GM15510 (cell line): ENCODE measurements around the gene KLF11.

Experiments used
- POLR2A ChIP-seq: IDR thresholded peaks from 3 replicates; pipeline ENCODE4 v1.6.1; 2011; ENCODE audit warnings: borderline replicate concordance; ENCODE audit not compliant: insufficient read length; ENCODE audit errors: extremely low read depth

Gene KLF11

DNA sequence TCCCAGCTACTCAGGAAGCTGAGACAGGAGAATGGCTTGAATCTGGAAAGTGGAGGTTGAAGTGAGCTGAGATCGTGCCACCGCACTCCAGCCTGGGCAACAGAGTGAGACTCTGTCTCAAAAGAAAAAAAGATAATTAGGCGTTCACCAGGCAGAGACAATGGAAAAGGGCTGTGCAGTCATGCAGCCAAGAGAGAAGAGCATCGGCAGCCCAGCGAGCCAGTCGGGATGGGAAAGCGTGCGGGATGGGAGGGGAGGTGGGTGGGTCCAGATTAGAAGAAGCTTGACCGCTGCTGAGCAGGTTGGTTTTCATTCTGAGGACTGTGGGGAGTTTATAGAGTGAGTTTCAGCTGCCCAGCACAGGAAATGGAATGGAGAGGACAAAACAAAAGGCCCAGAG, 51.8 kb downstream of the KLF11 start:
- no peak for TF ChIP-seq POLR2A

DNA sequence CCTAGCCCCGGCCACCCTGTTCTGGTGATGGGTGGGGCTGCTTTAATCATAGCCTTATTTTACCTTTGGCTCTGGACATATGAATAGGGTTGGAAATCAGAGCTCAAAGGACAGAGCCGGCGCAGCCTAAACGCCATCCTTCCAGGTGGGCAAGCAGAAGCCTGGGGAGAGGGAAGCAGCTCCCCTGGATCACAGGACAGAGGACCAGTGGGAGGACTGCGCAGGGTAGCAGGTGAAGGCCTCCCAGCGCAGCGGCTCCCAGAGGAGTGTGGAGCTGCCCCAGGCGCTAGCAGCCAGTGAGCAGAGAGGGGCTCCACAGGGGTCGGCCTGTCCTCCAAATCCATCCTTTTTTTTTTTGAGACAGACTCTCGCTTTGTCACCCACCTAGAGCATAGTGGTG, 53.3 kb downstream of the KLF11 start:
- TF ChIP-seq POLR2A, result no peak

DNA sequence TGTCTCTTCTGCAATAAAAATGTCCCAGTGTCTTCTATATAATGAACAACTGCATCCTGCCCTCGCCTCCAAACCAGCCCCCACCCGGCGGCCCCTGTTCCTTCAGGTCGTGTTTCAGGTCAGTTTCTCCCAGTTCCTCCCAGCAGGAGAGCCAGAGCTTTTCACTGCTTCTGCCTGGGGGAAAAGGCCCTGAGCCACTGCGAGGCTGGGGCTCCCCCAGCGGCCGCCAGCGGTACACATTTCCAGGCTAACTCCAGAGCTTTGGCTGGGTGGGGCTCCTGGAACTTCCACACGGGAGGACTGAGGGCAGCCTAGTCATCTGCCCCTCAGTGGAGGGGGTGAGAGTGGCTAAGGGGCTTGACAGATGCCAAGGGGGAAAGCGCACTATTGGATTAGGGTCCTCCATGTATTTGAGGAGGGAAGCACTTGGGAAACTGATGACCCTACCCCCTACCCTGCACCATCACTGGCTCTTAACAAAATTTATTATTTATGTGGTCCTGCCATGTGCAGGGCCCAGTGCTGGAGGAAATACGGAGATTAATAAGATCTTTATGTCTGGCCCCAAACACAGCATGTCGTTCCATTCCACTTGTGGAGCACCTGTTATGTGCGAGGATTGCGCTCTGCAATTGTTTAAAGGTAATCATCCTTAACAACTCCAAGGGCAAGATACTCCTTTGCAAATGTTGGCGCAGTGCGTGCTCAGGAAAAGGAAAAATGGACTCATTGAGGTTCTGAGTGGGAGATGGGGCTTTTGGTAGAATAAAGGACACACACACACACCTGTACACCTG, 54.2 kb downstream of the KLF11 start:
- no peak for TF ChIP-seq POLR2A

DNA sequence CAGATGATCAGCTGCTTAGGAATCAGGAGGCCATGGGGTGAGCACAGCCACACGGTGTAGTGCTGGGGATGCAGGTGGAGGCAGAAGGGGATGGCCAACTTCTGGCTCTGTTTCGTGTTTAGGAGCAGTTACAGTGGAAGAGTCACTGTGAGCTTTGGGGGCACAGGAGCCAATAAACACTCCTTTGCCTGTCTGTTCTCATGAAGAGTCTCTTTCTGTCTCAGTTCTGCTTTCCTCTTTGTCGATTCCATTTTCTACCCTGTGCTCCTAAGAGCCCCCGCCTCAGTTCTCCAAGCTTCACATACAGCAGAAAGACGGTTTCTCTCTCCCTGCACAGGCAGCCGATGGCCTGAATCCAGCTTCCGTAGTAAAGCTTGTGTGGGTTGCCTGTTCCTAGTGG, 58.1 kb downstream of the KLF11 start:
- no peak for TF ChIP-seq POLR2A

DNA sequence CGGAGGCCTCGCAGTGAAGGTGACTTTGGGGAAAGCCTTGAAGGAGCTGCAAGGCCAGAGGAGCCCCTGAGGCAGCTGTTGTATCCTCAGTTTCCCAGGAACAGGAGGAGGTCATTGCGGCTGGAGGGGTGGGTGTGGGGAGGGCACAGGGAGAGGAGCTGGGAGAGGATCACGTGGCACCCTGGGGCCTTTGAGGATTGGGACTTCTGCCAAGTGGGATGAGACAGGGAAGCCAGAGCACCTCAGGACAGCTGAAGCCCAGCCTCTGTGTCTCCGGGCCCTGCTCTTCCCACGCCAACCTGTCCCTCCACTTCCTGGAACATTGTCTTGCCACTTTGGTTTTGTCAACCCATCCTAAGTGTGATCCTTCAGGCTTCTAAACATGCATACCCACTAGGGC, 59.8 kb downstream of the KLF11 start:
- TF ChIP-seq POLR2A, result no peak
